ENCODE results near the gene IGLL1.
"Not testable (repeated sequence)": the region's sequence is repeated elsewhere in the genome, so short reads cannot be mapped to it uniquely, and the experiment has no call there.

IGLL1 gene

GRCh38 chr22:23561025-23561510, 19.0 kb downstream of the IGLL1 start:
- not testable (repeated sequence) for DNase-seq

- not testable (repeated sequence) for DNase-seq
Measured at GRCh38 chr22:23560215-23560614, 19.9 kb downstream of the IGLL1 start.

GRCh38 chr22:23557467-23557866, 22.6 kb downstream of the IGLL1 start:
- no peak for DNase-seq

- DNase-seq, result no peak
Measured at GRCh38 chr22:23557036-23557435, 23.1 kb downstream of the IGLL1 start.

GRCh38 chr22:23556026-23556620, 24.0 kb downstream of the IGLL1 start:
- DNase-seq, result no peak

GRCh38 chr22:23555118-23555517, 25.0 kb downstream of the IGLL1 start:
- DNase-seq, result no peak

- no peak for DNase-seq
Measured at GRCh38 chr22:23553924-23554870, 25.9 kb downstream of the IGLL1 start.

GRCh38 chr22:23553438-23553837, 26.7 kb downstream of the IGLL1 start:
- DNase-seq, result no peak

GRCh38 chr22:23552573-23552972, 27.5 kb downstream of the IGLL1 start:
- DNase-seq, result no peak

- no peak for DNase-seq
Measured at GRCh38 chr22:23551385-23551784, 28.7 kb downstream of the IGLL1 start.

GRCh38 chr22:23550049-23550650, 29.9 kb downstream of the IGLL1 start:
- DNase-seq, result no peak

- DNase-seq, result no peak
Measured at GRCh38 chr22:23549198-23549595, 30.9 kb downstream of the IGLL1 start.

GRCh38 chr22:23548501-23549197, 31.4 kb downstream of the IGLL1 start:
- no peak for DNase-seq

GRCh38 chr22:23547818-23548500, 32.1 kb downstream of the IGLL1 start:
- no peak for DNase-seq

- DNase-seq, result not testable (repeated sequence)
Measured at GRCh38 chr22:23547382-23547781, 32.7 kb downstream of the IGLL1 start.

GRCh38 chr22:23544852-23545251, 35.2 kb downstream of the IGLL1 start:
- no peak for DNase-seq

GRCh38 chr22:23543506-23544000, 36.5 kb downstream of the IGLL1 start:
- not testable (repeated sequence) for DNase-seq

GRCh38 chr22:23542933-23543332, 37.2 kb downstream of the IGLL1 start:
- DNase-seq, result no peak

GRCh38 chr22:23542391-23542790, 37.7 kb downstream of the IGLL1 start:
- DNase-seq, result not testable (repeated sequence)

- peak; percentile 35 for DNase-seq
Measured at GRCh38 chr22:23541849-23542281, 38.2 kb downstream of the IGLL1 start.

- not testable (repeated sequence) for DNase-seq
Measured at GRCh38 chr22:23540837-23541236, 39.3 kb downstream of the IGLL1 start.

- not testable (repeated sequence) for DNase-seq
Measured at GRCh38 chr22:23539839-23540198, 40.3 kb downstream of the IGLL1 start.

Measured in CD4-positive, alpha-beta T cell treated with Interleukin-21 for 1 hour (primary cell).